DMS153 treated with DMSO at 0.1 percent for 48 hours (cell line): Measurements from ENCODE around the gene MAVS.
"Not testable (repeated sequence)": the region's sequence is repeated elsewhere in the genome, so short reads cannot be mapped to it uniquely, and the experiment has no call there.

Experiments
- DNase-seq: peaks from one replicate; lab custom pipeline; 2025; ENCODE audit not compliant: unreplicated experiment; lab: John Stamatoyannopoulos, UW

MAVS gene

GRCh38 chr20:3906744-3907721 is 60.4 kb downstream of the MAVS start:
- DNase-seq, result not testable (repeated sequence)

- DNase-seq, result no peak
Measured at GRCh38 chr20:3908667-3909066, 62.0 kb downstream of the MAVS start.

GRCh38 chr20:3909952-3910366 is 63.3 kb downstream of the MAVS start:
- no peak for DNase-seq

DNA sequence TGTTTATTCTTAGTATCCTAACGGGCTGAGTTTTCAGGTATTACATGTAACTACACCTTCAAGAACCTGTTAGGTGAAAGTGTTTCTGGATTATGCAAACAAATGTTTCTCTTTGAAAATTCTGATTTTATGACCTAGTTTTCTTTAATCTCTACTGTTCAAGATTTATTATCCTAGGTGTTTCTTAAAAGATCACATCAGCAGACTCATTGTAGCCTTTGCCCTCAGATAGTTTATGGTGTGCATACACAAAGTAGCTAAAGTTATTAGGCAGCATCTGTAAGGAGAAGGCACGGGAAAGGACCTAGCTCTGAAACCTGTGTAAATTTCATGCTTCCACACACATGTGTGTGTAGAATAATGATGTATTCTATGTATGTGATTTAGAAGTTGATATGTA is 64.2 kb downstream of the MAVS start:
- DNase-seq, result no peak

GRCh38 chr20:3911956-3912355 is 65.3 kb downstream of the MAVS start:
- DNase-seq, result peak; percentile 19

DNA sequence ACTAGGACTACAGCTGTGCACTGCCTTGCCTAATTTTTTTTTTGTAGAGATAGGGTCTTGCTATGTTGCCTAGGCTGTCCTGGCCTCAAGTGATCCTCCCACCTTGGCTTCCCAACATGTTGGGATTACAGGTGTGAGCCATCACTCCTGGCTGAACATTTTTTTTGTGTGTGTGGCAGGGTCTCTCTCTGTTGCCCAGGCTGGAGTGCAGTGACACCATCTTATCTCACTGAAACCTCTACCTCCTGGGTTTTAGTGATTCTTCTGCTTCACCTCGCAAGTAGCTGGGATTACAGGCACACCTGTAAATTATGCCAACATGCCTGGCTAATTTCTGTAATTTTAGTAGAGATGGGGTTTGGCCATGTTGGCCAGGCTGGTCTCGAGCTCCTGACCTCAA is 67.8 kb downstream of the MAVS start:
- no peak for DNase-seq

DNA sequence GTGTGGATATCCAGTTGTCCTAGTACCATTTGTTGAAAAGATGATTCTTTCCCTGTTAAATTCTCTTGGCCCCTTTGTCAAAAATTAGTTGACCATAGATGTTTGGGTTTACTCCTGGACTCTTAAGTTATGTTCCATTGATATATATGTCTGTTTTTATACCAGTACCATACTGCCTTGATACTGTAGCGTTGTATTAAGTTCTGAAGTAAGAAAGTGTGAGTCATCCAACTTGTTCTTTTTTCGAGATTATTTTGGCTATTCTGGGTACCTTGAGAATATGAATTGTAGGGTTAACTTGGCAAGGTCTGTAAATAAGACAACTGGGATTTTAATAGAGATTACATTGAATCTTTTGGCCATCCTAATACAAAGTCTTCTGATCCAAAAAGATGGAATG is 69.1 kb downstream of the MAVS start:
- no peak for DNase-seq

GRCh38 chr20:3916364-3916763 is 69.7 kb downstream of the MAVS start:
- no peak for DNase-seq

- no peak for DNase-seq
Measured at GRCh38 chr20:3919352-3919751, 72.7 kb downstream of the MAVS start.

GRCh38 chr20:3922223-3922982 is 75.8 kb downstream of the MAVS start:
- DNase-seq, result no peak

GRCh38 chr20:3922983-3923339 is 76.3 kb downstream of the MAVS start:
- no peak for DNase-seq

- DNase-seq, result no peak
Measured at GRCh38 chr20:3923818-3924217, 77.2 kb downstream of the MAVS start.

DNA sequence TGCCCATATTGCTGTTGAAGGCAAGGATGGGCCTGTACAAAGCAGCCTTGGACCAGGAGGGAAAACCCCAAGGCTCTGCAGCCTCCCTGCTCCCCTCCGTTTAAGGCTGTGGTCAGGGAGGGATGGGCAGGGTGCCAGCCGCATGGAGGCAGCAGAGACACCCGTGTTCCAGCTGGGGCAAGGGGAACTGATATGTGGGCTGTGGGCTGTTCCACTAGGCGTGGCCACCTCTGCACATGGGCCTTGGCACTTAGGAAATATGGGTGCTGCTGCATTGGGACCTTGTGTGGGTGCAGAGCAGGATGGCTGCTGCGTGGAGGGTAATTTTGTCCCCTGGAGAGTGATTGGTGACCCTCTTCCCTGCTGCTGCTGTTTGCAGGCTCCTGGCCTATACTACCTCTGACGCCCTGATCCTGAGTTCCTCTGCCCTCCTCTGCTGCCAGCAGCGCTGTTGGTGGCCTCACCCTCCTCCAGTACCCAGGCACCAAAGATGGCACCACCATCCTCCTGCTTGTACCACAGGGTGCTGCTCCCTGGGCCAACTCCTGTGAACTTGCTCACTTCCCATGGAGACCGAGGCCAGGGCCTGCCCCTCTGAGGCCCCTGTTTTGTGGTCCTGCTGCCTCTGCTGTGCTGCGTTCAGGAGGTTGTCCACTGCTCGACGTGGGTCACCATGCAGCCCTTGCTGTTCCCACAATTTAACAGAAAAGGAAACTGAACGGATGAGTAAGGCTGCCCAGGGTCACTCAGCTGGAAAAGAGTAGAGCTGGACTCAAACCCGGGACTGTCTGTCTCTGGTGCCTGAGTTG is 77.9 kb downstream of the MAVS start:
- no peak for DNase-seq

- DNase-seq, result no peak
Measured at GRCh38 chr20:3925113-3925695, 78.6 kb downstream of the MAVS start.
